Activated T-cell treated with anti-CD3 and anti-CD28 coated beads, Interleukin-2, amount 50 U/mL, for 1 hour (primary cell): ENCODE results near the gene ZDHHC1.

Experiments used
- DNase-seq: peaks from one replicate; pipeline ENCODE4 v3.0.0-alpha.2; 2020

The ZDHHC1 gene

DNA sequence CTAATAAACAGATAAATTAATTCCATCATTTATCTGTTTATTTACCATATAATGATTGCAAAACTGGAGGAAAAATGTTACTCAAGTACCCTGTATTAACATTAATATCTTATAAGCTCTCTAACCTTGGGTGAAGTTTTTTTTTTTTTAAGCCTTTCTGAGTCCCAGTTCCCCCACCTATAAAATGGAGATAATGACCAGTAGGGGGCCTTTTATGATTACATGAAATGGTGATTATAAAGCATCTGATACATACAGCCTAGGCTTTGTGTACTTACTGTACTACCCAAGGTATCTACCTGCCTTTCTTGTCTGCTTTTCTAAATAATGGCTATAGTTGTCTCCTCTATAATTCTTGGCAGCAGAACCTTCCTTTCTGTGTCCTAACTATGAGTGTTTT, 67.1 kb downstream of the ZDHHC1 start:
- no peak for DNase-seq

- no peak for DNase-seq
These were observed 69.9 kb downstream of the ZDHHC1 start for GRCh38 chr16:67346341-67346740.

- no peak for DNase-seq
These were observed 70.9 kb downstream of the ZDHHC1 start for GRCh38 chr16:67345401-67345800.
